Right renal cortex interstitium (tissue), 3 donors: ENCODE measurements around the gene PHYHD1. TPM values are rescaled to one million over a fixed set of nuclear protein-coding genes. Genes with fewer than 3 reads are reported as not detected.

Experiments used
- DNase-seq, 3 donors: peaks; one replicate each; pipeline ENCODE4 v3.0.0-alpha.2; 2013; ENCODE audit warnings: low read depth in 3 of 3, low spot score in 2 of 3
- polyA plus RNA-seq, 3 donors: library from polyadenylated mRNA; unstranded; fragments of 120-200 nt; gene quantifications; one replicate each; pipeline ENCODE4 v1.2.1, GENCODE V29; 2013; ENCODE audit not compliant: insufficient read length in 3 of 3

PHYHD1 gene
- 10 to 100 TPM; 52.5 to 57.0 (median 54.4) TPM for polyA plus RNA-seq

DNA sequence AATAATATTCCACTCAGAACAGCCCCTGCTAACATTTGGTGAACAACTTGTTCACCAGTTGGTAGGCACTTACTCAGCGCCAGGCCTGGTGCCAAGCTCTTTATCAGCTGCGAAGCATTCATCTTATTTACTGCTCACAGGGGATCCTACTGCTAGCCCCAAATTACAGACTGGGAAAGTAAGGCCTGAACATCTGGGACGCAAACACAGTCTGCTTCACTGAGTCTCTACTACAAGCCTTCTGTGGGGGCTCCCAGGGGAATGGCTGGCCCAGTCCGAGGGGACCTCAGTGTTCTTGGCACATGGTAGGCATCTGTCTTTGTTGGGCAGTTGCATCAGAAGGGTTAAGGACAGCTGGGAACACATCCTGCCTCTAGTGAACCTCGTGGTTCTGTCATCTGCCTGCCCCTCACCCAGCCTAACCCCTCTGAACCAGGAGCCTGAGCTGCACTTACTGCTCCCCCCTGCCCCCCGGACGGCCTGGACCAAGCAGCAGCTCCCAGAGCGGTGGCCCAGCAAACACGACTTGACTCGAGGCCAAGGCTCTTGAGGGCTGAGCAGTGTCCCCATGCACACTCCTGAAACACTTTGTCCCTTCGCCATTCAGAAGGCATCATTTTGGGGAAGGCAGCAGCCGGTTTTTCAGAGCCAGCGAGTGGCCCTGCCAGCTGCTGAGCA lies at the start of gene PHYHD1:
Gene PHYHD1, plus strand, starts transcription at position 602 of the 678 bp plus-strand sequence. CDS start 1,342 bp downstream, outside the sequence.
- no peak for DNase-seq

DNA sequence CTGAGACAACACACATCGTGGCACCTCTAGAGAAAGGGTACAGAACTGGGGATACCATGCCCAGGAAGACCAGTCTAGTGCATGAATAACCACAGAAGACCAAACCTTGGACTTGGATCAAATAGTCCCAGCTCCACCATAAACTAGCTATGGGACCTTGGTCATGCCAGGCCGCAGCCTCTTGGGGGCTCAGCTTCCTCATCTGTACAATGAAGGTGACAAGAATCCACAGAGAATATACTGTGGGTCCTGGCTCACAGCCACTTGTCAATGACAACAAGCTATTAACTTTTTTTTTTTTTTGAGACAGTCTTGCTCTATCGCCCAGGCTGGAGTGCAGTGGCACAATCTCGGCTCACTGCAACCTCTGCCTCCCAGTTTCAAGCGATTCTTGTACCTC lies 42.9 kb upstream of the PHYHD1 start:
- DNase-seq: no peak

DNA sequence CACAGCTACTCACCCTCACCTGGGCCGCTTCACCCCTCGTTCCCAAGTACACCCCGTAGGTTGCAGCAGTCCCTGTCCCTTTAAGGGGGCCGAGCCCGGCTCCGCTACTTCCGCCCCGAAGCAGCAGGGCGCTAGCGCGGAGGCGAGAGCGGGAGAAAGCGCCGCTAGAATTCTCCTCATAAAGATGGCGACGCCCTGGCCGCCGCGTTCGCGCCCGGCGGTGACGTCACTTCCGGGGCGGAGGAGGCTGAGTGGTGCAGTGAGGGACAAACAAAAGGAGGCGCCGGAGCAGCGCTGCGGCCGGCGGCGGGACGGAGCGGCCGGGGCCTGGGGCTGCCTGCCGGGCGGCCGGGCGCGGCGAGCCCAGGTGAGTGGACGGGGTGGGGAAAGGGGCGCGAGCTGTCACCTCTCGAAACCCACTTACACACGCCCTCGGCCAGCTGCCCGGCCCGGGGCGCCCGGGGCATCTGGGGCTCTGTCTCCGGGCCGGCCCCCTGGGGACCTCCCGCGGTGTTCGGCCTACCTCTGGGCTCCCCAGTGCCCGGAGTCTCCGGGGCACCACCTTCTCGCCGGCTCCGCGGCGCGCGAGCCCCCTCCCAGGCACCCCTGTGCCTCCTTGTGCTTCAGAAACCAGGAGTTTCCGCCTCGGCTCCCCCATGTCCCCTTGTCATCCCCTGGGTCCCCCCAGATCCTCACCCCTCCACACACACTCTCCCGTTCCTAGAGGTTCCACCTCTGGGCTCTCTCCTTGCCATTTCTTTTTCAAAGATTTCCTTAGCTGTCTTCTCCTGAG lies 38.7 kb upstream of the PHYHD1 start, which contains the start of the genes KYAT1 and LRRC8A:
Gene KYAT1, minus strand, starts transcription at position 67 of the 793 bp plus-strand sequence. CDS start 36,545 bp downstream, outside the sequence.
Gene LRRC8A, plus strand, starts transcription at position 250 of the 793 bp plus-strand sequence. CDS start 25,032 bp downstream, outside the sequence.
- peak; percentile 86 to 94 (median 91) for DNase-seq

DNA sequence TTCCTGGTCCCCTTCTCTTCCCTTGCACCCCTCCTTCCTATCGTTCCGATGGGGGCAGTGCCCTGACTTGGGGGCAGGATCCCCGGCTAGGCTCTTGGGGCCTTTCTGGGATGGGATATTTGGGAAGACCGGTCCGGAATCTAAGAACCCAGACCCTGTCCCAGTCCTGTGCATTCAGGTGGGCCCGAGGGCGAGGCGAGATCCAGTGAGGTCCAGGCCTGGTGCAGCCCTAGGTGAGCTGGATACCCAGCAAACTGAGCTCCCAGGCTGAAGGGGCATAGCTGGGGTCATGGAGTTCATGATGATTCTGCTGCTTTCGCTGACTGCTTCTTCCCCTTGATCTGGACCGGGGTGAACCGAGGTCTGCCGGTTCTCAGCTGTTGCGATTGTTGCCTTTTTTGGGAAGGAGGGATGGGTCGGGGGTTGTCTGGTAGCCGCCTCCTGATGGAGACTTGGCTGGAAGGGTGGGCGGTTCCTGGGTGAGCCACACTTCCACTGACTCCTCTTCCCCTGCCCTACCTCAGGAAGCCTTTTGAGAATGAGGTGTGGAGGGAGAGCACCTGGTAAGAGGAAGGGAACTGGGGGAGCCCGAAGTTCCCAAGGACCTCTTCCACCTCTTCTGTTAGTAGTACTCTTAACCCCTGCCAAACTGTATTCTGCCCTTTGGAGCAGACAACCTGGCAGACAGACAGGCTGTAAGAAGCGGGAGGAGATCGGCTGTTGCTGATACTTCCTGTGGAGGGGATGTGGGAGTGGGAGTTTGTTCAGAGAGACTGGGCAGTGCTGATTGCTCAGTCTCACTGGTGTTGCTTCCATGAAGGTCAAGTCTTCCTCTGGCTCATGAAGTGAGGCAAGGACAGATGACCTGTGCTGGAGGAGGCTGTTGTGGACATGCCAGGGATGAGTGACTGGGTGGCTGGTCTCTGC lies 37.8 kb upstream of the PHYHD1 start:
- DNase-seq: no peak

DNA sequence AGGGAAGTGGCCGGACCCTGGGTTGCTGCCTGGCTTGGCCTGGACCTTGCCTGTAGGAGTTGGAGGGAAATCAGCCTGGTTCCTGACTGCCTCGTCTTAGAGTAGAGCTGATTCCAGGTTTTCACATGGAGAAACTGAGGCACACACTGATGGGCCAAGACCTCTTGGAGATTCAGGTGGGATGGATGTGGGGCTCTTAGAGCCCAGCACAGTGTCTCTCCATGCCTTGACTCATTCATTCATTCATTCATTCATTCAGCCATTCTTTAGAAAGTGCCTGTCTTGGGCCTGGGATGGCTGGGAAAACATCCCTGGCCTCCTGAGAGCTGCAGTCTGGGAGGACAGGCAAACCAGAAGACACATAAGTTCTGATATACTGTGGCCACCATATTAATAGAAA lies 36.6 kb upstream of the PHYHD1 start:
- no peak for DNase-seq

DNA sequence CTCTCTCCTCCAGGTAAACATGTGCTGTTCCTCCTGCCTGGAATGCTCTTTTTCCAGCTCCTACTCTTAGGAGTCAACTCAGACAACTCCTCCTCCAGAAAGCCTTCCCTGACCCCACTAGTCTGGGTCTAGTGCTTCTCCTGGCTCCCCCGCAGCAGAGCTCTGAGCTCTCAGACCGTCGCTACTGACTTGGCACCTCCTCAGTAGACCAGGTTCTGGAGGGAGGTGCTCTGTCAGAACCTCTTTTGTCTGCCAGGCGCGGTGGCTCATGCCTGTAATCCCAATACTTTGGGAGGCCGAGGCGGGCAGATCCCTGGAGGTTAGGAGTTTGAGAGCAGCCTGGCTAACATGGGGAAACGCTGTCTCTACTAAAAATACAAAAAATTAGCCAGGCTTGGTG lies 35.4 kb upstream of the PHYHD1 start:
- no peak for DNase-seq

DNA sequence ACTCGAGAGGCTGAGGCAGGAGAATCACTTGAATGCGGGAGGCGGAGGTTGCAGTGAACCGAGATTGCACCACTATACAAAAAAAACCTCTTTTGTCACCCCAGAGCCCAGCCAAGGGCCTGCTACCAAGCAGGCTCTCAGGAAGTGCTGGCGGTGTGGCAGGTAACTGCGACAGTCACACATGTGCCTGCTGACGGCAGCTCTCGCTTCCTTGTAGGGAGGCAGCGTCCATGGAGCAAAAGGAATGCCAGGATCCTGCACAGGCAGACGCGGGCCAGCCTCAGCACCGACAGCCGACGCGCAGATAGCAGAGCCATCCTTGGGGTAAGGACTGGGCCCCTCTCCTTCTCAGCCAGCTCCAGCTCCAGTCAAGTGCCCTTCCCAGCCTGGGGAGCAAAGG lies 35.0 kb upstream of the PHYHD1 start:
- DNase-seq: no peak

DNA sequence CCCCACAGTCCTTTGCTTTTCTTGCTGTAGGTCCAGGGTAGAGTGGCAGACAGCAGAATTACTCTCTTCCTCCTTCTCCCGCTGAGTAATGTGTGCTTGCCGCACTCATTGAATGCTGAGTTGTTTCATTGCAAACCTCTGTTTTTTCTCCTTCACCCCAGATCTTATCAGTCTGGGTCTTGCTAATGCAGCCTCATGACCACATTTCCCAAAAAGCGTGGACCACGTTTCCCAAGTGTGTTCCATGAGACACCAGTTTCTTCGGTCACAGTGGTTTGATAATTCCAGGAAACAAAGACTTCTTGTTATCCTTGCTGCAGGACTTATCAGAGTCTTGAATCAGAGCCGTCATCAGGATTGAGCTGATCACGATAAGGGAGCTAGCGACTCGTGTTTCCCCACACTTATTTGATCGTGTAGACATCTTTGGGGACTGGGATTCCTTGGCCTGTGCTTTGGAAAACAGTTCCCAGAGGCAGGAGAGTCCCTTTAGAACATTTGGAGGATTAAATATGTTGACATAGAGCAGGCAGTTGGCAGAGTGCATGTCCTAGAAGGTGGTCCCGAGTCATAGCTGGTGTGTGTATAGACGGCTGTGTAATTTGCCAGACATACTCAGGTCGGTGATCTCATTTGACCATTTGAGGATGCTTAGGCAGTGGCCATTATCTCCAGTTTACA lies 34.4 kb upstream of the PHYHD1 start:
- DNase-seq: no peak

DNA sequence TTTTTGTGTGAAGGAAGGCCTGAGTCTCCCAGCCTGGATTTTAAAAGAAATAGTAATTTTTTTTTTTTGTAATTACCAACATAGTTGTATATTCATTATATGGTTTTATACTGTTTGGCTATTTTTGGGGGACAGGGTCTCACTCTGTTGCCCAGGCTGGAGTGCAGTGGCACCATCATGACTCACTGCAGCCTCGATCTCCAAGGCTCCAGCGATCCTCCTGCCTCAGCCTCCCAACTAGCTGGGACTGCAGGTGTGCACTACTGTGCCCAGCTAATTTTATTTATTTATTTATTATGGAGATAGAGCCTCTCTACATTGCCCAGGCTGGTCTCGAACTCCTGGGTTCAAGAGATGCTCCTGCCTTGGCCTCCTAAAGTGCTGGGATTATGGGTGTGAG lies 33.7 kb upstream of the PHYHD1 start:
- no peak for DNase-seq

DNA sequence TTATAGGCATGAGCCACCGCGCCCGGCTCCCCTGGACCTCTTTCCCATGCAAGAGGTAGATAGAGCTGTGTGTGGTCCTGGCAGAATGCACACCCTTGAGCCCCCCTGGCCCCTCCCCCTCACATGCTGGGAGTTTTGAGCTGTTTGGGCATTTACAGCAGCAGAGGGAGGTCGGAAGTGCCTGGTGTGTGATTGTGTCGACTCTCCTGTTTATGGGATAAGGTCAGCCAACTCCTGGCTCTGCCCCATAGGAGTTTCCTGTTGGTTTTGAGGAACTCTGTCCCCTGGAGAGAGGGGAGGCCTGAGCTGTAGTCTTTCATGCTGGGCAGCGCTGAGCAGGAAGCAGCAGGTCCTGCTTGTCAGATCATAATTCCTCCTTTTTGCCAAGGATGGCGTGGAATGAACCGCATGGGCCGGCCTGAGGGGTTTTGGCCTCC lies 32.9 kb upstream of the PHYHD1 start:
- DNase-seq: no peak

DNA sequence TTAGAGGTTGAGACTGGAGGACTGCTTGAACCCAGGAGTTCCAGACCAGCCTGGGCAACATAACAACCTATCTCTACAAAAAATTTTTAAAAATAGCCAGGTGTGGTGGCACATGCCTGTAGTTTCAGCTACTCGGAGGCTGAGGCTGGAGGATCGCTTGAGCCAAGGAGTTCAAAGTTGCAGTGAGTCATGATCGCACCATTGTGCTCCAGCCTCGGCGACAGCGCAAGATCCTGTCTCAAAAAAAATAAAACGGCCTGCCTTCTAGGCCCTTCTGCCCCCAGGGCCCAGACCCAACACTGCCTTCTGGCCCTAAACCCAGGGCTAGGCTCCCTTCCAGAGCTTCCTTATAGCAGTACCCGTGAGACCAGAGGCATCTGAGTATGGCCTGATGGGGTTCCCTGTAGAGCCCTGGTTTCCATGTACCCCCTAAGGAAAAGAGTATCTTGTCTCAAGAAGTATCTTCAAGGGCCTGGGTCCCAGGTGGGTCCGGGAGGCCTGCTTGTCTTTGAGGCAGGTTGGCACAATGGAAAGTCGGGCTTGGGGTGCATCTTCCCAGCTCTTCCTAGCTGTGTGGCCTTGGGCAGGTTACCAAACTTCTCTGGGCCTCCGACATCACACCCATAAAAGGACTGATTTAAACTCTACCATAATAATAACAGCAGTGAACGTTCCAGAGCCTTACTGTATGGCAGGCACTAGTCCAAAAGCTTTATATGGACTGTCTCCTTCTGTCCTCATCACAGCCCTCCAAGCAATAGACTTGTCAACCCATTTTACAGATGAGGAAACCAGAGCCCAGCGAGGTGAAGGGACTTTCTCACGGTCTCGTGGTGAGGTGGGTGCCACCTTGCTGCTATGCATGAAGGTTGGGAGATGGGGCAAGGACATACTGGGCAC lies 29.2 kb upstream of the PHYHD1 start:
- DNase-seq: no peak

DNA sequence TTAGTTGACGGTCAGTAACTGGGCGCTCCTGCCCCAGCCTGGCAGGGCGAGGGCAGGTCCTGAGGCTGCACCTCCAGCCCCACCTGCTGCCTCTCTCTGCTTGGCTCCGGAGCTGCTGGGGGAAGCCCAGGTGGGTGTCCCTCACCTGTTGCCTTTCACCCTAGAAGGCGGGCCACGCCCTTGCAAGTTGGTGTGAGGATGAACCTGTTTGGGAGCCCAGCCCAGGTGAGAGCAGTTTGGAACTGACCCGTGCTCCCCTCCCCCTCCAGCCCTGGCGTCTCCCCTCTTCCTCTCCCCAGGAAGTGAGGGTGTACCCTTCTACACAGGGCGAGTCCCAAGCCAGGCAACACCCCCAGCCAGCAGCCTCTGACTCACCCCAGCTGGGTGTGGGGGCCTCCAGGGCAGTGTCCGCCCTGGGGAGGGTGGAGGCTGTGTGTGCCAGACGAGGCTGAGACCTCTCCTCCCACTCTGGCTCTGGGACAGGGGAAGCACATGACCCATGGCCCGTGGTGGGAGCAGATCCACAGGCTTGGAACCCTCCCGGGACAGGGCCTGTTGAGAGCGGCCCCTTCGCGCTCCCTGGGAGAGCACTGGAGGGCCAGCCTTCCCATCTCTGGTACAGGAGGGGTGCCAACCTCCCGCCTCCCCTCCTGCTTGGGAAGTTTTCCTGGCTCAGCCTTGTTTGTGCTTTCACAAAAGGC lies 28.4 kb upstream of the PHYHD1 start:
- DNase-seq: no peak

DNA sequence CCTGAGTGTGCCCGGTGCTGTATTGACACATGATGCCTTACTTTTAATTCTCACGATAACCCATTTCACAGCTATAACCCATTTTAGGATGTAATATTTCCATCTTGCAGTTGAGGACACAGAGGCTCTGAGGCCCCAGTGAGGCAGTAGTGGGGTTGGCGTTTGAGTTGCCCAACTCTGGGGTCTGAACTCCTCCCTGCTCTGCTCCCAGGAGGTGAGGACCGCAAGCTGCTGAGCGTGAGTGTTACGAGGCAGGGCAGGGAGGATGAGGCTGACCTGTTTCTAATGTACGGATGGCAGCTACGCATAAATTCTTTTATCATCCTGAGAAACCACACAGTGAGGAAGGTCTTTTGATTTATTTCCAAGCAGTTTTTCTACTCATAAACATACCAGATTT lies 27.4 kb upstream of the PHYHD1 start:
- DNase-seq: no peak

DNA sequence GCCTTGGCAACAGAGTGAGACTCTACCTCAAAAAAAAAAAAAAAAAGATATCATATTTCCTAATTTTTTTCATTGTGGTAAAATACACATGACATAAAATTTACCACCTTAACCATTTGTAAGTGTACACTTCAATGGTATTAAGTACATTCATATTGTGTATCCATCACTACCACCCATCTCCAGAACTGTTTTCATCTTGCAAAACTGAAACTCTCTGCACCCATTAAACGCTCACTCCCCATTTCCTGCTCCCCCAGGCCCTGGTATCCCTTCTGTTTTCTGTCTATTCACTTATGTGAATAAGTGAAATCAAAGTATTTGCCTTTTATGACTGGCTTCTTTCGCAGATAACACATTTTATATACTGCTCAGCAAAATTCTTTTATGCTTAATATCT lies 26.0 kb upstream of the PHYHD1 start:
- no peak for DNase-seq

DNA sequence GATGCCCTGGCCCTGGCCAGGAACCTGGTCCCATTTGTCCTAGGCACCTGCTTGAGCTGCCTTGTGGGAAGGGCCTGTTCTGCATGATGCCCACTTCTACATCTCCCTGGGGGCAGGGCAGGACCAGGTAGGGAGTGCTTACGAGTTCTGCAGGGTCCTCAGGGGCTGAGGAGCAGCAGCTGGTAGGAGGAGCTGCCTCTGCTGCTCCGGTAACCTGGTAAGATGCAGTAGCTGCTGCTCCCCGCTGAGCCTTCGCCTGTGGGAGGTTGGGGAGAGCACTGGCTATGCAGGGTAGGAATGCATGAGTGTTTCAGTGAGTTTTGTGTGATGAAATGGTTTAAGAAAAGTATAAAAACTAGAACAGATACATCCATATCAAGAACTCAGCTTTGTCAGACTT lies 25.2 kb upstream of the PHYHD1 start:
- DNase-seq: no peak

DNA sequence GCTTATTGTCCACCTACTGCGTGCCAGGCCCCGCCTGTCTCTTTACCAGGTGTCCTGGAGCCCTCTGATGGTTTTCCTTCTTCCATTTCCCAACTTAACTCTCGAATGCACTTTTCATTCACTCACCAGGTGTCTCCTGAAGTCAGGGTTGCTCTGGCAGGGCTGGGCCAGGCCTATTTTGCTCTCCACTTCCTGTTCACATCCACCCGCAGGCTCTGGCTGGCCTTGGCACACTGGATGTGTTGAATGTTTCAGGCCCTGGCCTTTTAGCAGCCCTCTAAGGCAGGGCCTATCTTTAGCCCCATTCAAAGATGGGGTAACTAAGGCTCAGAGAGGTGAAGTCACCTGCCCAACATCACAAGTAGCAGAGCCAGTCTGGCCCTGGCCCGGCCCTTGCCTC lies 22.4 kb upstream of the PHYHD1 start:
- no peak for DNase-seq

DNA sequence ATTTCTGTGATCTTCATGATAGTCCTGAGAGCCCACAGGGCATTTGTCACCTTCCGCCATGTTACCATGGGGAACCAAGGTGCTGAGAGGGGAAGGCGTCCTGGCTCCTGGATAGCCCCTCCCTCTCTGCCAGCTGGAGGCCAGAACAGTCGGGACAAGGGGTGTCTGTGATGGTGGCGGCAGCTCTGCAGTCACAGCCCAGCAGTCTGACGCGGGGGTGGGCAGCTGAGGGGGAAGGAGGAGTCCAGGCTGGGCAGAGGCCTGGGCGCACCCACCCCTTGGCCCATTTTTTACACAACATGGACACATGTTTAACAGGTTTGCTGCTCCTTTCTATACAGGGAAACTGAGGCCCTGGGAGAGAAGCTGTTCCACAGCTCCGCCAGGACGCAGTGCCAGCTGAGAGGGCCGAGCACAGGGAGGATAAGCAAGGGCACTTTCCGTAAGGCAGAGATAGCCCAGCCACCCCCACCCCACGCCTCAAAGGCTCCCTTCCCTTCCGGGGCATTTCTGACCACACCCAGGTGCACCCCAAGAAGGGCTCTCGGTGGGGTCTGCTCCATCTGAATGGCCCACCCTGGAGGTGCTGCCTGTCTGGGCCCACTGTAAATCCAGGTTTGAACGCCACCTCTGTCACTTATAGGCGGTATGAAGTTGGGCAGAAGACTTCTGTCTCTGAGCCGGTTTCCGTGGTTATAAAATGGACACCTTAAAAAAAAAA lies 21.8 kb upstream of the PHYHD1 start:
- DNase-seq: no peak
